Mucosa of descending colon (tissue), 3 donors: Measurements from ENCODE around the gene TAF3. TPM values are rescaled to one million over a fixed set of nuclear protein-coding genes. Genes with fewer than 3 reads are reported as not detected.

ENCODE experiments used
- ATAC-seq: fragments of 200-7000 bp; cut with Tn5 transposase; one replicate; pipeline ENCODE4 v1.9.1; 2020; ENCODE audit warnings: mild to moderate bottlenecking, moderate library complexity
- DNase-seq, 3 donors: peaks; one replicate each; pipeline ENCODE4 v3.0.0-alpha.2; 2020
- H3K36me3 ChIP-seq: fragments of 200-600 bp; one replicate; pipeline ENCODE4 v1.8.0; 2021; ENCODE audit warnings: low read depth, mild to moderate bottlenecking
- H3K4me1 ChIP-seq: fragments of 200-600 bp; one replicate; pipeline ENCODE4 v1.8.0; 2021; ENCODE audit warnings: low read depth, mild to moderate bottlenecking
- H3K4me3 ChIP-seq: fragments of 200-600 bp; one replicate; pipeline ENCODE4 v1.8.0; 2021; ENCODE audit warnings: mild to moderate bottlenecking
- H3K9me3 ChIP-seq: fragments of 200-600 bp; one replicate; pipeline ENCODE4 v1.8.0; 2021; ENCODE audit warnings: mild to moderate bottlenecking
- intact Hi-C, 2 donors: fragments of 100-400 bp; cut with DNase I in 1 of 2; cut with micrococcal nuclease in 1 of 2; formaldehyde crosslinking; loops; one replicate each; pipeline versions ENCODE4 v1.11.0 to v1.11.1; 2022; cut with DNase I, micrococcal nuclease
- total RNA-seq, 3 donors: library from RNA; stranded (reverse); fragmentation: NEBNext Ultra II Directional in 2 of 3; extraction: Animal tissue kit (Norgen Biotek cat#: 25700) in 2 of 3; gene quantifications; one replicate each; pipeline versions ENCODE4 v1.2.1 to v1.2.4, GENCODE V29; 2021 to 2023
- TF ChIP-seq, protein P1 (sequence below): fragments of 200-600 bp; IDR thresholded peaks from one replicate; pipeline ENCODE4 v1.8.0; 2022; ENCODE audit warnings: antibody characterized with exemption, mild to moderate bottlenecking
- donor health status: DM: no; HTN: no; CAD: no; lungs with moderate emphysema.
- donor health status: DM: no; HTN: no; CAD: no.
- donor health status: DM: no; HTN: yes; CAD: no.

The TAF3 gene
- total RNA-seq, 3 donors from 2014 or later, result 5.5 to 17.2 (median 6.0) TPM

DNA sequence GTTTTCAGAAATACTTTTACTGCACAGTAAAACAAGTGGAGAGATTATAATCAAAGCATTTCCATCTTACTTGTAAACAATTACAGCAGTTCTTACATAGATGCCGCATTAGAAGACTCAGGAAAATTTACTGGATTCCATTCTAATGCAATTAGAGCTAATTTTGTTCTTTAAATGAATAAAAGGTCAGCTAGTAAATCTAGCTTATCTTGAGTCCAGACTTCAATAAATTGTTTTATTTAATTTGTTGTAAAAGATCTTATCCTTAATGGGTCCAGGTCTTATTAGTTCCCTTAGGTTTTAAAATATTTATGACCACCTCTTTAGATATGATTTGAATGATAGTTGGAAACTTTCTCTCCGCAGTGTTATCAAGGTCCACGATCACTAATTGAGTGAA is 166.0 kb downstream of the TAF3 start:
- Histone ChIP-seq H3K4me3 (no peak overlapping the region), H3K4me1 (no peaks in the 10 kb centered on the region), H3K9me3 (no peaks in the 10 kb centered on the region), H3K36me3 (no peaks in the 10 kb centered on the region)
- DNase-seq (no peak), ATAC-seq (no peak)
- intact Hi-C loops, result no loop called here
- TF ChIP-seq, protein P1, sequence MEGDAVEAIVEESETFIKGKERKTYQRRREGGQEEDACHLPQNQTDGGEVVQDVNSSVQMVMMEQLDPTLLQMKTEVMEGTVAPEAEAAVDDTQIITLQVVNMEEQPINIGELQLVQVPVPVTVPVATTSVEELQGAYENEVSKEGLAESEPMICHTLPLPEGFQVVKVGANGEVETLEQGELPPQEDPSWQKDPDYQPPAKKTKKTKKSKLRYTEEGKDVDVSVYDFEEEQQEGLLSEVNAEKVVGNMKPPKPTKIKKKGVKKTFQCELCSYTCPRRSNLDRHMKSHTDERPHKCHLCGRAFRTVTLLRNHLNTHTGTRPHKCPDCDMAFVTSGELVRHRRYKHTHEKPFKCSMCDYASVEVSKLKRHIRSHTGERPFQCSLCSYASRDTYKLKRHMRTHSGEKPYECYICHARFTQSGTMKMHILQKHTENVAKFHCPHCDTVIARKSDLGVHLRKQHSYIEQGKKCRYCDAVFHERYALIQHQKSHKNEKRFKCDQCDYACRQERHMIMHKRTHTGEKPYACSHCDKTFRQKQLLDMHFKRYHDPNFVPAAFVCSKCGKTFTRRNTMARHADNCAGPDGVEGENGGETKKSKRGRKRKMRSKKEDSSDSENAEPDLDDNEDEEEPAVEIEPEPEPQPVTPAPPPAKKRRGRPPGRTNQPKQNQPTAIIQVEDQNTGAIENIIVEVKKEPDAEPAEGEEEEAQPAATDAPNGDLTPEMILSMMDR, result no peak

DNA sequence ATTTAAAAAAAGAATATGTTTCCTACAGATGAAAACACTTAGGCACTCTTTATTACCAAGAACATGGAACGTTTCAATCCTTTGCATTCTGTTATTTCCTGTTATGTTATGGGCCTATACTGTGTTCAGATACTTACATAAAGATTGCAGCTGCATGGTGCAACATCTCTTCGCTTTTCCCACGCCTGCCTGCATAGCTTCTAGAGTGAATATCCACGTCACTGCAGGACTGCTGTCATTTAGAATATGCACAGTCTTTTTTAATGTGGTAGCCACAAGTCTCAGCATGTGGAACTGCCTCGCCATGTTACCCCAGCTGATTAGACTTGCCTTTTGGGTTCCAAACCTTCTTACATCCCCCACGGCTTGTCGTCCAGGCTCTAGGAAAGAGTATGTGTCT is 166.6 kb downstream of the TAF3 start:
- H3K9me3 ChIP-seq, result no peaks in the 10 kb centered on the region
- intact Hi-C loops, result no loop called here
- H3K36me3 ChIP-seq, result no peaks in the 10 kb centered on the region
- ATAC-seq (no peak), DNase-seq (no peak)
- TF ChIP-seq, protein P1, result no peak
- H3K4me3 ChIP-seq, result no peak overlapping the region
- H3K4me1 ChIP-seq, result no peaks in the 10 kb centered on the region

DNA sequence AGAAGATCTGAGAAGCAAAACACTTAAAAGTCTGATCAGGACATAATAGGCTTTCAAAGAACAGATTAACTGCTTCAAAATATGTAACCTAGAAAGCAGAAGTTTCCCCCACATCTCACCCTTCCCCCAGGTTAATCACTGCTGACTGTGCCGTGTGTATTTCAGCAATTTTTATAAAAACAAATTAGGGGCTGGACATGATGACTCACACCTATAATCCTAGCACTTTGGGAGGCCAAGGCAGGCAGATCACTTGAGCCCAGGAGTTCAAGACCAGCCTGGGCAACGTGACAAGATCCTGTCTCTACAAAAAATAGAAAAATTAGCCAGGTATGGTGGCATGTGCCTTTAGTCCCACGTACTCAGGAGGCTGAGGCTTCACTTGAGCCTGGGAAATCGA is 168.5 kb downstream of the TAF3 start:
- H3K36me3 ChIP-seq, result no peaks in the 10 kb centered on the region
- TF ChIP-seq, protein P1, result no peak
- intact Hi-C loops, result no loop called here
- H3K4me3 ChIP-seq, result no peak overlapping the region
- H3K4me1 ChIP-seq, result no peaks in the 10 kb centered on the region
- DNase-seq, result no peak
- H3K9me3 ChIP-seq, result no peaks in the 10 kb centered on the region
- no peak for ATAC-seq

DNA sequence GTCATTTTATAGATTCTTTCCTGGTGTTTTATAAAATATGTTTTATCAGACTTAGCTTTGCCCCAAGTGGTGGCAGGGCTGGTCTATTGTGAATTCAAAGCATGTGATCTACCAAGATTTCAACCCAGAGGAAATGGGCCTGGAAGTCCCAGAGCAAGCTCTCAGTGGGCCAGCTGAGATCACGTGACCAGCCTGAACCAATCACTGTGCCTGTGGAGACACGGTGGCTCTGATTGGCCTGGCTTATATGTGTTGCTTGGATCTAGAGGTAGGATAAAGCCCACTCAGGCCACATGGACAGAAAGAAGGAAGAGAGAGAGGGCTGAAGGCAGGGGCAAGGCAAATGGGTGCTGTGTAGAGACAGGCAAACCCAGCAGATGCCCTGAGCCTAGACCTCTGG is 170.7 kb downstream of the TAF3 start:
- DNase-seq (no peak), ATAC-seq (no peak)
- H3K4me3 ChIP-seq, result no peak overlapping the region
- intact Hi-C loops, result no loop called here
- no peaks in the 10 kb centered on the region for H3K9me3 ChIP-seq
- TF ChIP-seq, protein P1, result no peak
- no peaks in the 10 kb centered on the region for H3K4me1 ChIP-seq
- H3K36me3 ChIP-seq, result no peaks in the 10 kb centered on the region

DNA sequence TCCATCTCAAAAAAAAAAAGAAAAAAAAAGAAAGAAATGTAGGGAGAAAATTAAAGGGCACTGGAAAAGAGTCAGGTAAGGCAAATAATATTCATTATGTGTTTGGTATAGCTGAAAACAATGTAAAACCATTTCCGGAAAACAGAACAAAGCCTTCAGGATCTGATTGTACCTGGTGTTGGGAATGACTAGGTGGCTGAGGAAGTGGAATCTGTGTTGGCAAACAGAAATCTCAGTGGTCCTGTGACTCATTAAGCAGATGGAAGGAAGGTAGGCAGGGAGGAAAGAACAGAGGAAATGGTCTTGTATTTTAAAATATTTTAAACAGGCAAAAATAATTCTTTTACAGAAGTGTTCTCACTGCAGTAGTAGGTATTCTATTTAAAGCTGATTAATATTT is 180.5 kb downstream of the TAF3 start:
- Histone ChIP-seq H3K4me1 (no peaks in the 10 kb centered on the region), H3K36me3 (no peaks in the 10 kb centered on the region), H3K4me3 (no peak overlapping the region), H3K9me3 (peaks cover 7% of the 10 kb centered on the region)
- TF ChIP-seq, protein P1, result no peak
- intact Hi-C loops, result no loop called here
- ATAC-seq (no peak), DNase-seq (no peak)

DNA sequence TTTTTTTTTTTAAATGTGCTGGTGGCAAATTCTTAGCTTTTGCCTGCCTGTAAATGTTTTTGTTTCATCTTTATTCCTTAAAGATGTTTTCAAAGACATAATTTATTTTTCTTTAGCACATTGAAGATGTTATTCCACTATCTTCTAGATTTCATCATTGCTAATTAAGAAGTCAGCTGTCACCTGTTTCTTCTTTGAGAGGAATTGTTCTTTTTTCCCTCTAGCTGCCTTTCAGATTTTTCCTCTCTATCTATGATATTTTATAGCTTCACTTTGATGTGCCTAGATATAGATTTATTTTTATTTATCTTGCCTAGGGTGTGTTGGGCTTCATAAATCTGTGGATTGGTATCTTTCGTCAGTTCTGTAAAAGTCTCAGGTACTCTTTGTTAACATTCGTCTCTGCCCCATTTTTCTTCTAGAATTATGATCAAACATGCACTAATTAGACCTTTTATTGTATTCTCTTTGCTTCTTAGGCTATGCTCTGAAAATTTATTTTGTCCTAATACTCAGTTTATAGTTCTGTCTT is 186.2 kb downstream of the TAF3 start:
- intact Hi-C loops, result no loop called here
- DNase-seq, result no peak
- Histone ChIP-seq H3K9me3 (peaks cover 22% of the 10 kb centered on the region), H3K4me1 (no peaks in the 10 kb centered on the region), H3K4me3 (no peak overlapping the region), H3K36me3 (no peaks in the 10 kb centered on the region)
- ATAC-seq, result no peak
- TF ChIP-seq, protein P1, result no peak
